ENCODE results near the gene SRP14. TPM values are rescaled to one million over a fixed set of nuclear protein-coding genes. Genes with fewer than 3 reads are reported as not detected.
"Not testable (repeated sequence)": the region's sequence is repeated elsewhere in the genome, so short reads cannot be mapped to it uniquely, and the experiment has no call there.

SRP14 gene
- polyA plus RNA-seq, 1 experiment, result 305 TPM

DNA sequence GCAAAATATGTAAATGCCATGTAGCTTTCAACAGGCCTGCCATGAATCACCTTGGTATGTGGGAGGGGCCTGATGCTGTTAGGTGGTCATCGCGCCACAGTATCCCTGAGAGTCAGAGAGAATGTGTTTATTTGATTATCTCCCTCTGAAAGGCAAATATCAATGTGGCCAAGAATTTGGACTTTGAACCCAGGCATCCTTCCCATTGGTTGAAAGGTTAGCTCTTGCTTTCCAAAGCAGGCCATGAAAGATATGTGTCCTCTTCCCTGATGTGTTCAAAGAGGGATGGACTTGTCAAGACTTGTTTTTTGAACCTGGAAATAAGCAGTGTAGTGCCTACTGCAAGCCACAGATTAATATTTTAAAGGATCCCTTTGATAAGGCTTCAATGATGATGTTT lies 36.7 kb downstream of the SRP14 start:
- Histone ChIP-seq H3K4me3 (ENCODE audit: low read depth, low read length) (no peak overlapping the region), H3K36me3 (ENCODE audit: control insufficient read depth, insufficient read depth, low read length) (peaks cover 10% of the 10 kb centered on the region), H3K27me3 (ENCODE audit: control insufficient read depth, insufficient read depth, low read length) (no peaks in the 10 kb centered on the region)
- no peak for DNase-seq (ENCODE audit: low read depth)
- POLR2A ChIA-PET, result no interaction called here
- TF ChIP-seq, protein P1, sequence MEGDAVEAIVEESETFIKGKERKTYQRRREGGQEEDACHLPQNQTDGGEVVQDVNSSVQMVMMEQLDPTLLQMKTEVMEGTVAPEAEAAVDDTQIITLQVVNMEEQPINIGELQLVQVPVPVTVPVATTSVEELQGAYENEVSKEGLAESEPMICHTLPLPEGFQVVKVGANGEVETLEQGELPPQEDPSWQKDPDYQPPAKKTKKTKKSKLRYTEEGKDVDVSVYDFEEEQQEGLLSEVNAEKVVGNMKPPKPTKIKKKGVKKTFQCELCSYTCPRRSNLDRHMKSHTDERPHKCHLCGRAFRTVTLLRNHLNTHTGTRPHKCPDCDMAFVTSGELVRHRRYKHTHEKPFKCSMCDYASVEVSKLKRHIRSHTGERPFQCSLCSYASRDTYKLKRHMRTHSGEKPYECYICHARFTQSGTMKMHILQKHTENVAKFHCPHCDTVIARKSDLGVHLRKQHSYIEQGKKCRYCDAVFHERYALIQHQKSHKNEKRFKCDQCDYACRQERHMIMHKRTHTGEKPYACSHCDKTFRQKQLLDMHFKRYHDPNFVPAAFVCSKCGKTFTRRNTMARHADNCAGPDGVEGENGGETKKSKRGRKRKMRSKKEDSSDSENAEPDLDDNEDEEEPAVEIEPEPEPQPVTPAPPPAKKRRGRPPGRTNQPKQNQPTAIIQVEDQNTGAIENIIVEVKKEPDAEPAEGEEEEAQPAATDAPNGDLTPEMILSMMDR (IDR thresholded peaks at IDR 0.05; ENCODE audit: insufficient read depth, low read depth, low read length), result no peak
- CTCF ChIA-PET, result interaction anchor here (0.5 to 1.6 kb wide), 4 partner anchors 21 to 219 kb away, joined by 3 read pairs; partner anchors contain the start of gene FSIP1

DNA sequence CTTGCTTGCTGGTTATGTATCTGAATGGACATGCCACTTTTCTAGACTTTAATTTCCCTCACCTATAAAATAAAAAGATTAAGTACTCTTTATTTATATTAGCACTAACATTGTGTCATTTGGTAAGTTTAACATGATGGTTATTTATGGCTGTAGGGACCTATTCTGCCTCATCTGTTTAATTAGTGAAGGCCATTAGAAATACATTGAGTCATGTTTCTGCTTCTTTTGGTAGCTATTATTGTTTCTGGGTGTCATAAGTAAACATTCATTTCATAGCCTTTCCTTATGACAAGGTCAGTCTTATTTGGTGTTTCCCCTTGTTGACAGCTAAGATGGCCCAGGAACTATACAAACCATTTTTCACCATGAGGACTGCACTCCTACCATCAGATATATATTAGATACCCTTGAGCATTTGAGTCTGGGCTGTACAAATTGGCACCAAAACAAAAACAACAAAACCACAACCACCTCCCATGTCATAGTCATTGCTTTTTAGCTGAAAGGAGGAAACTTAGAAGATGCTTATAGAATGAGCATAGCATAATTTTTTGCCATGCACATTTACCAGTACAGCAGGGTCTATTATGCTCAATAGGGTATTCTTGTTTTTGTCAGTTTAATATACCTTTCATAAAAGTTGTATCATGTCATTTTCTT lies 39.3 kb downstream of the SRP14 start:
- TF ChIP-seq, protein P1 (IDR thresholded peaks at IDR 0.05; ENCODE audit: insufficient read depth, low read depth, low read length), result no peak
- Histone ChIP-seq H3K27me3 (ENCODE audit: control insufficient read depth, insufficient read depth, low read length) (no peaks in the 10 kb centered on the region), H3K4me3 (ENCODE audit: low read depth, low read length) (no peak overlapping the region), H3K36me3 (ENCODE audit: control insufficient read depth, insufficient read depth, low read length) (peaks cover 13% of the 10 kb centered on the region)
- ChIA-PET POLR2A (no interaction called here), CTCF (interaction anchor here (0.6 to 0.9 kb wide), 3 partner anchors 32 to 152 kb away, joined by 3 to 4 read pairs (median 3); no protein-coding TSS in a partner anchor)
- DNase-seq (ENCODE audit: low read depth), result no peak

DNA sequence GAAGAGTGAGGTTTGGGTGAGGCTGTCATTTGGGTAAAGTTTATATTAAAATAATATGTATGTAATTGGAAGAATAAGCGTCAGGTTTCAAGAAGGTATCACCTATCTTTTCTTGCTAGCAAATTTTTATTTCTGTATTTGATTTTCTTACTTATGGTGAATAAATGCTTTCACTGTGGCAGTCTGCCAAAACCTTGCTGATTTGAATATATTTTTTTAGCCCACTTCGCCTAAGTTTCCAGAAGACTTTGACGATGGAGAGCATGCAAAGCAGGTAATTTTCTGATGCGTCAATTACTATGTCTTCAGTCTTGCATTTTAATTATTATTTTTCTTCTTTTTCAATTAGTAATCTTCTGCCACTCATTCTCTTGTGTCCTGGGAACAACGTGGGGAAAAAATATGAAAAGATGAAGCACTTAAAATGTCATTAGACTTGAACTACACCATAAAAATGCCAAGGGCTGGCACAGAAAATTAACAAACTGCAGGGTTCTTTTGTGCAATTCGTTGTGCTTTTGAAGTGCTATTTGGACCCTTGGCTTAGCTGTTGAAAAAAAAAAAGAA lies 40.4 kb downstream of the SRP14 start:
- peaks cover 12% of the 10 kb centered on the region for H3K36me3 ChIP-seq (ENCODE audit: control insufficient read depth, insufficient read depth, low read length)
- ChIA-PET POLR2A (interaction anchor here (0.7 kb wide), 1 partner anchor 285 kb away, joined by 7 read pairs; no protein-coding TSS in a partner anchor), CTCF (interaction anchor here (0.6 kb wide), 2 partner anchors 33 to 153 kb away, joined by 3 to 4 read pairs; no protein-coding TSS in a partner anchor)
- no peak overlapping the region for H3K4me3 ChIP-seq (ENCODE audit: low read depth, low read length)
- TF ChIP-seq, protein P1 (IDR thresholded peaks at IDR 0.05; ENCODE audit: insufficient read depth, low read depth, low read length), result no peak
- no peak for DNase-seq (ENCODE audit: low read depth)
- no peaks in the 10 kb centered on the region for H3K27me3 ChIP-seq (ENCODE audit: control insufficient read depth, insufficient read depth, low read length)

DNA sequence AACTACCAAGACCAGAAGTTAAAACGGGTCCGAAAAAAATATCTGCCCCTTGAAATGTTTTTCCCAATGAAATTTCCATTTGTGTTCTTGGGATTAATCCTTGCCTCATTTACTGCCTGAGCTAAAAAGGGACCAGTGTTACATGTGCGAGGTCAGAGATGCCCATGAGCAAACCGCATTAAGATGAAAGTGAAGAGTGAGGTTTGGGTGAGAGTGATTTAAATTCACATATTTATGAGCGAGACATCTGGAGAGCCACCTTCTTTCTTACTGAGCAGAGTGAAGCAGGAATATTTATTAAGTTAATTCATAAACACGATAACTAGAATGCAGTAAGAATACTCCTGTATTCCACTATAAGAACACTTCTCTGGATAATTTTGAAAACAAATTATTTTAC lies 41.3 kb downstream of the SRP14 start:
- POLR2A ChIA-PET, result no interaction called here

DNA sequence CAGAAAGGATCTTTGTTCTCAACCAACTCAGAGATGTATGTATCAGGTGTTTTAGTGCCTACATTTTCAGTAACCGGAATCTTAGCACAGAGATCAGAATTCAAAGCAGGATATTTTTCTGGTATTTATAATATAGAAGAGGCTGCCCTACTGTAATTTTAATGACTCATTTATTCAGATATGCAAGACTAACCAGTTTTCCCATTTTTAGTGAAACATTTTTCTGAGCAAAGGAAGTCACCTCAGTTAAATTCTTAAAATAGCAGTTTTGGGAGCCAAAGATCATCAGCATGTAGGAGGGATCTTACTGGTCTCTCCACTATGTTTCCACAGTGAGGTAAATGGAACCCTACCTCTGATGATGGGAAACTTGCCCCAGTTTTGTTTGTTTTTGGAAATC lies 42.0 kb downstream of the SRP14 start:
- peaks cover 16% of the 10 kb centered on the region for H3K36me3 ChIP-seq (ENCODE audit: control insufficient read depth, insufficient read depth, low read length)
- POLR2A ChIA-PET, result no interaction called here
- no peak for DNase-seq (ENCODE audit: low read depth)
- H3K27me3 ChIP-seq (ENCODE audit: control insufficient read depth, insufficient read depth, low read length), result no peaks in the 10 kb centered on the region
- no peak overlapping the region for H3K4me3 ChIP-seq (ENCODE audit: low read depth, low read length)
- TF ChIP-seq, protein P1 (IDR thresholded peaks at IDR 0.05; ENCODE audit: insufficient read depth, low read depth, low read length), result no peak
- CTCF ChIA-PET, result no interaction called here

More for the DNA sequence above, 41.3 kb downstream of the SRP14 start:
- Histone ChIP-seq H3K36me3 (ENCODE audit: control insufficient read depth, insufficient read depth, low read length) (peaks cover 14% of the 10 kb centered on the region), H3K27me3 (ENCODE audit: control insufficient read depth, insufficient read depth, low read length) (no peaks in the 10 kb centered on the region), H3K4me3 (ENCODE audit: low read depth, low read length) (no peak overlapping the region)
- CTCF ChIA-PET, result no interaction called here
- no peak for DNase-seq (ENCODE audit: low read depth)
- TF ChIP-seq, protein P1 (IDR thresholded peaks at IDR 0.05; ENCODE audit: insufficient read depth, low read depth, low read length), result no peak

DNA sequence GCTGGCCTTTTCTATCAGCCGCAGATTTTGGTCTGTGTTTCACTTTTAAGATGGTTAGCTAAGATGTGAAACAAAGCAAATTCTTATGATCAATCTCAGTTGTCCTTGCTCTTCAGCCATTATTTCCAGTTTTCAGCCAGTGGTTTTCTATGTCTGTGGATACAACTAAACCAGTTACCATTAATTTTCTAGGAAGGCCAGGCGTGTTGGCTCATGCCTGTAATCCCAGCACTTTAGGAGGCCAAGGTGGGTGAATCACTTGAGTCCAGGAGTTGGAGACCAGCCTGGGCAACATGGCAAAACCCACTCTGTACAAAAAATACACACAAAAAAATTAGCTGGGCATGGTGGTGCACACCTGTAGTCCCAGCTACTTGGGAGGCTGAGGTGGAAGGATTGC lies 42.8 kb downstream of the SRP14 start:
- H3K36me3 ChIP-seq (ENCODE audit: control insufficient read depth, insufficient read depth, low read length), result peaks cover 15% of the 10 kb centered on the region
- DNase-seq (ENCODE audit: low read depth); POLR2A ChIA-PET; H3K27me3 ChIP-seq (ENCODE audit: control insufficient read depth, insufficient read depth, low read length); H3K4me3 ChIP-seq (ENCODE audit: low read depth, low read length): not testable (repeated sequence)
- CTCF ChIA-PET, result interaction anchor here (0.7 to 1.1 kb wide), 2 partner anchors 27 to 34 kb away, joined by 3 read pairs; no protein-coding TSS in a partner anchor

DNA sequence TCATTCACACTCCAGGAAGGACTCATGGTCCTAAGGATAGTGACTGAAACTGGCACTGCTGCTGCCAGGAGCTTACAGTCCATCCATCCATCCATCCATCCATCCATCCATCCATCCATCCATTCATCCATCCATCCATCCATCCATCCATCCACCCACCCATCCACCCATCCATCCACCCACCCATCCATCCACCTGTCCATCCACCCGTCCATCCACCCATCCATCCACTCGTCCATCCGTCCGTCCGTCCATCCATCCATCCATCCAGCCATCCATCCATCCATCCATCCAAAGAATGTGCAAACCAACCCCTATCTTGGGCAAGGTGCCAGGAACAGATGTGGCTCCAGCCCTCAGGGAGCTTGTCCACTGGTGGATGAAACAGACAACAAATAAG lies 46.0 kb downstream of the SRP14 start:
- H3K36me3 ChIP-seq (ENCODE audit: control insufficient read depth, insufficient read depth, low read length), result peaks cover 22% of the 10 kb centered on the region
- CTCF ChIA-PET; H3K27me3 ChIP-seq (ENCODE audit: control insufficient read depth, insufficient read depth, low read length); H3K4me3 ChIP-seq (ENCODE audit: low read depth, low read length); POLR2A ChIA-PET; DNase-seq (ENCODE audit: low read depth): not testable (repeated sequence)
